Central memory CD8-positive, alpha-beta T cell (primary cell): Measurements from ENCODE around the gene GDF7.
A peak's percentile ranks its signal among the peaks of the same experiment; 100 is the strongest.

Experiments
- ATAC-seq: fragments of 150-1000 bp; cut with Tn5 transposase; replicated peaks from 2 replicates; pipeline ENCODE4 v1.10.0; 2022; ENCODE audit warnings: mild to moderate bottlenecking, moderate FRiP score, moderate number of reproducible peaks; ENCODE audit not compliant: poor library complexity, severe bottlenecking; ENCODE audit errors: extremely low read depth
- DNase-seq, 2 donors: peaks; one replicate each; pipeline ENCODE4 v3.0.0; 2021; ENCODE audit warnings: low spot score in 2 of 2
- H3K27ac Mint-ChIP-seq: one replicate; pipeline ENCODE4 v1.8.0; 2022; ENCODE audit warnings: low read depth, mild to moderate bottlenecking, moderate library complexity, mixed read lengths
- H3K27me3 Mint-ChIP-seq: one replicate; pipeline ENCODE4 v1.8.0; 2022; ENCODE audit warnings: mixed read lengths
- H3K36me3 Mint-ChIP-seq: one replicate; pipeline ENCODE4 v1.8.0; 2022; ENCODE audit warnings: mild to moderate bottlenecking, moderate library complexity, mixed read lengths; ENCODE audit not compliant: insufficient read depth
- H3K4me1 Mint-ChIP-seq: one replicate; pipeline ENCODE4 v1.8.0; 2022; ENCODE audit warnings: mixed read lengths
- H3K4me3 Mint-ChIP-seq: one replicate; pipeline ENCODE4 v1.8.0; 2022; ENCODE audit warnings: mild to moderate bottlenecking, moderate library complexity, mixed read lengths
- H3K9me3 Mint-ChIP-seq: one replicate; pipeline ENCODE4 v1.8.0; 2022; ENCODE audit warnings: mixed read lengths

GDF7 gene

DNA sequence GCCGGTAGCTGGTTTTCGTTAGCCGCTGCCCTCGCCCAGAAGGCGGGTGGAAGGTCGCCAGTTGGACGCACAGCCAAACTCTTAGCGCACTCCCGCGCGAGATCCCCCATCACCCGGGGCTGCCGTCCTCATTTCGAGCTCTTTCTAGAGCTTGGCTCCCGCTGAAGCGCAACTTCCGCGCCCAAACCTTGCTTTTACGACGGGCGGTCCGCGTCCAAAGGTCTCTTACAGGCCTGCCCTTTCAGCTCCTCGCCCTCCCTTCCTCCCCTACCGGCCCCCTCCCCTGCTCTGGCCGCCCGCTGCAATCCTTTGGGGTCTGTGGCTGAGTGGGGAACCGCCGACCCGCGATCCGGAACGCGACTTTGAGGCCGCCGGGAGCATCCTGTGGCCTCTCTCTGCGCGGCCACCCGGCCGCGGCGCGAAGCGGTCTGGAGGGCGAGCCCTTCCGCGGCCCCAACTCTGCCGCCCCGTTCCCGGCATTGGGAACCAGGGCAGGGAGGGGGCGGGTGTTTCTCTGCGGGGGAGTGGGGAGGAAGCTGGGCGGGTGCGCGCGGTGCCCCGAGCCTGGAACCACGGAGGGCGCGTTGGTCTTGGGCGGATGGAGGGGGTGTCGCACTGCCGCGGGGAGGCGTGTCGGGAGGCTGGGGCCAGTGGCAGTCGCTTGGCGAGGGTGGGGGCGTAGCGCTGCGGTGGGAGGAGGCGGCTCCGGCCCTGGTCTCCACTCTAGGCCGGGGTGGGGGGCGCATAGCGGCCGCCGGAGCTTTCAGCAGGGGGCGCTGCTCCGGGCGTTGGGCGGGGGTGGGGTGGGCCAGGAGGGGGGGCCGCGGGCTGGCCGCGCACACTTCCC is at the start of gene GDF7:
TSS of gene GDF7 (plus strand) at position 841 of the 847 bp plus-strand sequence. CDS start 96 bp downstream, outside the sequence.
- Mint-ChIP-seq H3K36me3 (peaks cover 3% of the 10 kb centered on the region), H3K27me3 (peaks cover 84% of the 10 kb centered on the region), H3K4me1 (peaks cover 16% of the 10 kb centered on the region), H3K27ac (no peak within 1 kb of the TSS), H3K4me3 (peak within 1 kb of the TSS; percentile 67), H3K9me3 (no peaks in the 10 kb centered on the region)
- ATAC-seq (peak; percentile 24), DNase-seq (no peak)

GRCh38 chr2:20617892-20618467 is 49.0 kb upstream of the GDF7 start:
- ATAC-seq = no peak
- Mint-ChIP-seq H3K4me1 (peaks cover 8% of the 10 kb centered on the region), H3K27ac (no peak overlapping the region), H3K4me3 (no peak overlapping the region), H3K36me3 (peaks cover 11% of the 10 kb centered on the region), H3K9me3 (no peaks in the 10 kb centered on the region), H3K27me3 (no peaks in the 10 kb centered on the region)
- DNase-seq = no peak

DNA sequence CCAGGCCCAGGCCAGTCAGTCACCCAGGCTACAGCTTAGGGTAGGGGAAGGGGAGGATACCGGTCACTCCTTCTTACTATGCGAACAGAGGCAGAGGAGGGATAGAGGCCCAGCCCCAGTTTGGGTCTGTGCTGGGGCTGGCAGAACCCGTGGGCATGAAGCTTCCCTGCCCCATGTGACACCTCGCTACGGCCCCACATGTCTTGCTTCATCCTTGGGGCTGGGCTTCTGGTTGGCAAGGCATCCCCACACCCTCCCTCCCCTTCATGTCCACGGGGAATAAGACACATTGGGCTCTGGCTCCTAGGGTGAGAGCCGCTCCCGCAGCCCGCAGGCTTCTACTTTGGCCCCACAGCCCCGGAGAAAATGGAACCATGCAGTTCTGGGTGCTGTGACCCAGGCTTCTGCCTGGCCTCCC is 48.5 kb upstream of the GDF7 start:
- DNase-seq (no peak), ATAC-seq (no peak)
- no peaks in the 10 kb centered on the region for H3K27me3 Mint-ChIP-seq
- no peak overlapping the region for H3K27ac Mint-ChIP-seq
- no peak overlapping the region for H3K4me3 Mint-ChIP-seq
- H3K9me3 Mint-ChIP-seq = no peaks in the 10 kb centered on the region
- peaks cover 8% of the 10 kb centered on the region for H3K4me1 Mint-ChIP-seq
- H3K36me3 Mint-ChIP-seq = peaks cover 11% of the 10 kb centered on the region

GRCh38 chr2:20618886-20619521 is 47.9 kb upstream of the GDF7 start:
- H3K4me1 Mint-ChIP-seq = peaks cover 8% of the 10 kb centered on the region
- no peaks in the 10 kb centered on the region for H3K27me3 Mint-ChIP-seq
- H3K27ac Mint-ChIP-seq = no peak overlapping the region
- no peaks in the 10 kb centered on the region for H3K9me3 Mint-ChIP-seq
- H3K36me3 Mint-ChIP-seq = peaks cover 11% of the 10 kb centered on the region
- DNase-seq = no peak
- ATAC-seq = no peak
- no peak overlapping the region for H3K4me3 Mint-ChIP-seq

DNA sequence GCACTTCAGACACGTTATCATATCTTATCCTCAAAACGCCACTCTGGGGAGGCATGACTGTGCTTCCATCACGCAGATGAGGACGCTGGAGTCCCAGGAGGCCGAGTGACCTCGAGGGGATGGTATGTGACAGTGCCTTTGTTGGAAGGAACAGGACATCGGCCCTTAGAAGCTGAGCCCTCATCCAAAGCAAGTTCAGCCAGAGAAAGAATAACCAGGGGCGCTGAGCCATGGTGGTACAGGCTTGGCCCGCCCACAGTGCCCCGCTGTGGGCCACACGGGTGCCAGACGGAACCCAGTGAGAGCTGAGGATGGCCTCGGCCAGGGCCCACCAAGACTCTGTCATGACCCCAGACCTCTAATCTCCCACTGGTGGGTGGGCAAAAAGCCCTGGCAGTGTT is 47.3 kb upstream of the GDF7 start:
- H3K9me3 Mint-ChIP-seq = no peaks in the 10 kb centered on the region
- H3K27me3 Mint-ChIP-seq = no peaks in the 10 kb centered on the region
- no peak for DNase-seq
- H3K4me1 Mint-ChIP-seq = peaks cover 8% of the 10 kb centered on the region
- no peak overlapping the region for H3K27ac Mint-ChIP-seq
- H3K4me3 Mint-ChIP-seq = no peak overlapping the region
- H3K36me3 Mint-ChIP-seq = peaks cover 11% of the 10 kb centered on the region
- no peak for ATAC-seq

DNA sequence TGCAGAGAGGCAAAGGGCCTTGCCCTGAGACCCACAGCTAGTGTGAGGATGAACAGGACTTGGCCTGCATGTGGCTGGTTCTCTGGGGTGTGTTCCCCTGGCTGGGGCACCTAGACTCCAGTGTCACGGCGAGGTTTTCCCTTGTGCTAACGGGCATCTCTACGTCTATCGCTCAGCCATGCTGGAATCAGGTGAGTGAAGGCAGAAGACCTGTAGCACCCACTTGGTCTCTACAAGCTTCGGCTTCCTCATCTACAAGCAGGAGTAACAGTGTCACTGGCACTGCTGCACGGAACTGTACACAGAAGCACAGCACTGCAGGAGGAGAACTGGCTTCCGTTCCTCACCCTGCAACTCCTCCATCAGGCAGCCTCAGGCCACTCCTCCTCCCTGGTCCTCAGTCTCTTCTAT is 46.7 kb upstream of the GDF7 start:
- Mint-ChIP-seq H3K4me3 (no peak overlapping the region), H3K4me1 (peaks cover 8% of the 10 kb centered on the region), H3K27ac (peak overlapping the region; percentile 89), H3K9me3 (no peaks in the 10 kb centered on the region), H3K36me3 (peaks cover 11% of the 10 kb centered on the region), H3K27me3 (no peaks in the 10 kb centered on the region)
- DNase-seq = no peak
- no peak for ATAC-seq

- Mint-ChIP-seq H3K4me1 (peaks cover 8% of the 10 kb centered on the region), H3K36me3 (peaks cover 11% of the 10 kb centered on the region), H3K27ac (peak overlapping the region; percentile 89), H3K9me3 (no peaks in the 10 kb centered on the region), H3K27me3 (no peaks in the 10 kb centered on the region), H3K4me3 (no peak overlapping the region)
- no peak for DNase-seq
- no peak for ATAC-seq
Measured at GRCh38 chr2:20620696-20621365, 46.1 kb upstream of the GDF7 start.

- Mint-ChIP-seq H3K4me3 (no peak overlapping the region), H3K4me1 (peaks cover 8% of the 10 kb centered on the region), H3K36me3 (peaks cover 11% of the 10 kb centered on the region), H3K9me3 (no peaks in the 10 kb centered on the region), H3K27ac (no peak overlapping the region), H3K27me3 (no peaks in the 10 kb centered on the region)
- no peak for DNase-seq
- no peak for ATAC-seq
Measured at GRCh38 chr2:20621366-20622295, 45.3 kb upstream of the GDF7 start.

DNA sequence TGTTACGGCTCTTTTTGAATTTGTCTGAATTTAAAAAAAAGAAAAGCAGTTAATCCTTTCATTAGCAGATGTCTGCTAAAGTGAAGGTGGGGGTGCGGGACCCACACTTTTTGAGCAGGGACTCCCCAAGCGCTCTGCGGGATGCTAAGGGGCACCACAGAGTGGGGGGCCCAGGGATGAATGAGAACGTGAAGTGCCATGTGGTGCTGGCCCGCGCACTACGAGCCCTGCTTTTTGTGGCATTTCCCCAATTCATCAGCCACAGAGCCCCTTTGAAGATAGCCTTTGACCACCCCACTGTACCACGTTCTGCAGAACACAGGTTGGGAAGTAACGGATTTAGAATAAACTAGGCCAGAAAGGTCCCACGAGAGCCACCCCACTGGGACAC is 44.7 kb upstream of the GDF7 start:
- Mint-ChIP-seq H3K4me3 (no peak overlapping the region), H3K9me3 (no peaks in the 10 kb centered on the region), H3K27ac (no peak overlapping the region), H3K4me1 (peaks cover 8% of the 10 kb centered on the region), H3K36me3 (peaks cover 8% of the 10 kb centered on the region), H3K27me3 (no peaks in the 10 kb centered on the region)
- ATAC-seq (no peak), DNase-seq (no peak)

- no peak for ATAC-seq
Measured at GRCh38 chr2:20622731-20623130, 44.2 kb upstream of the GDF7 start.

DNA sequence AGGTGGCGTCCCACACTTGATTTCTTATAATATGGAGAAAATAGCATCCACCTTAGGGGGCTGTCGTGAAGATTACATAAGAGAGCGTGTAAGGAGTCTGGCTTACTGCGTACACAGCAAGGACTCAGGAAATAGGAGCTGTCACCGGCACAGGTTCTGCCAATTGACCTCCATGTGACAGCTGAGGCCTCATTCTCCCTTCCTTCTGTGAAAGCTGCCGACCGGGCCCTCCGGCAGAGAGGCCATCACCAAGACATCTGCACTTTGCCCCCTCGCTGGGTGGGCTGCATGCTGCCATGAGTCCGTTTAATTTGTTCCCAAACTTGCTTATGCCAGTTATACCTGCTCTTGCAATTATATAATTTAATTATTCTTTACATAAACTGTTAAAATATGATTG is 43.7 kb upstream of the GDF7 start:
- DNase-seq (no peak), ATAC-seq (no peak)
- Mint-ChIP-seq H3K9me3 (no peaks in the 10 kb centered on the region), H3K4me3 (no peak overlapping the region), H3K36me3 (peaks cover 8% of the 10 kb centered on the region), H3K27me3 (no peaks in the 10 kb centered on the region), H3K27ac (peak overlapping the region; percentile 44), H3K4me1 (peaks cover 8% of the 10 kb centered on the region)

More at GRCh38 chr2:20622731-20623130, 44.2 kb upstream of the GDF7 start:
- no peak for DNase-seq
- Mint-ChIP-seq H3K27me3 (no peaks in the 10 kb centered on the region), H3K9me3 (no peaks in the 10 kb centered on the region), H3K4me1 (peaks cover 8% of the 10 kb centered on the region), H3K27ac (peak overlapping the region; percentile 44), H3K4me3 (no peak overlapping the region), H3K36me3 (peaks cover 8% of the 10 kb centered on the region)

- Mint-ChIP-seq H3K36me3 (peaks cover 11% of the 10 kb centered on the region), H3K4me3 (no peak overlapping the region), H3K4me1 (peaks cover 11% of the 10 kb centered on the region), H3K9me3 (no peaks in the 10 kb centered on the region), H3K27me3 (no peaks in the 10 kb centered on the region), H3K27ac (no peak overlapping the region)
- ATAC-seq = no peak
- DNase-seq = no peak
Measured at GRCh38 chr2:20623741-20624155, 43.2 kb upstream of the GDF7 start.
